Stimulated activated CD4-positive, alpha-beta T cell treated with anti-CD3 and anti-CD28 coated beads, Interleukin-2, amount 100 ng/mL, for 4 hours (primary cell): ENCODE data around the gene TFB2M.
"Not testable (repeated sequence)": the region's sequence is repeated elsewhere in the genome, so short reads cannot be mapped to it uniquely, and the experiment has no call there.

Experiments
- DNase-seq: peaks from one replicate; pipeline ENCODE4 v3.0.0-alpha.2; 2020; ENCODE audit warnings: low read depth

TFB2M gene

DNA sequence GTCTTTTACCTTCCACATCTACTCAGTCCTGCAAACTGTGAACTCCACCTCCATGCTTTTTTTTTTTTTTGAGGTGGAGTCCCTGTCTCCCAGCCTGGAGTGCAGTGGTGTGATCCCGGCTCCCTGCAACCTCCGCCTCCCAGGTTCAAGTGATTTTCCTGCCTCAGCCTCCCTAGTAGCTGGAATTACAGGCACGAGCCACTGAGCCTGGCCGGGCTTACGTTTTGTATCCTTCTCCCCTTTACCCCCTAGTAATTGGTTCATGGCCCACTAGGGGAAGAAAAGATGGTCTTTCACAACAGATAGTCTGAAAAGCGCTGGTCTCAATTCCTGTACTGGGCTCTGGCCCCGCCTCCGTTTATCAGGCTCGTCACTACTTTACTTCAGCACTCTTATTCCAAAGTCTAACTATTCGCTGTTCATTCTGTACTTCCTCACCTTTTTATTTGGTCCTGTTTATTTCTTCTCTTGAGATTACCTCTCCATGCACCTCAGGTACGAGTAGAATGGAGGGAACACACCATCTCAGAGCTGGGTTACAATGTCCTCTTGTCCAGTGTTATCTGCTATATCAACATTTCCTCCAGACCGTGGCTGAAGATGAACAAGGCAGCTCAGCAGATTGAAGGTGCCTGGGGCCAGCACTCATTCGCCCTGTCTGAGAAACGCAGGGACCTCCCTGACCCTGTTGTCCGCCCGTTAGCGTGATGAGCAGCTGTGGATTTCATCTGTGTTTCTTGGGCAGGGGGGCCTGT, 16.4 kb upstream of the TFB2M start:
- no peak for DNase-seq

DNA sequence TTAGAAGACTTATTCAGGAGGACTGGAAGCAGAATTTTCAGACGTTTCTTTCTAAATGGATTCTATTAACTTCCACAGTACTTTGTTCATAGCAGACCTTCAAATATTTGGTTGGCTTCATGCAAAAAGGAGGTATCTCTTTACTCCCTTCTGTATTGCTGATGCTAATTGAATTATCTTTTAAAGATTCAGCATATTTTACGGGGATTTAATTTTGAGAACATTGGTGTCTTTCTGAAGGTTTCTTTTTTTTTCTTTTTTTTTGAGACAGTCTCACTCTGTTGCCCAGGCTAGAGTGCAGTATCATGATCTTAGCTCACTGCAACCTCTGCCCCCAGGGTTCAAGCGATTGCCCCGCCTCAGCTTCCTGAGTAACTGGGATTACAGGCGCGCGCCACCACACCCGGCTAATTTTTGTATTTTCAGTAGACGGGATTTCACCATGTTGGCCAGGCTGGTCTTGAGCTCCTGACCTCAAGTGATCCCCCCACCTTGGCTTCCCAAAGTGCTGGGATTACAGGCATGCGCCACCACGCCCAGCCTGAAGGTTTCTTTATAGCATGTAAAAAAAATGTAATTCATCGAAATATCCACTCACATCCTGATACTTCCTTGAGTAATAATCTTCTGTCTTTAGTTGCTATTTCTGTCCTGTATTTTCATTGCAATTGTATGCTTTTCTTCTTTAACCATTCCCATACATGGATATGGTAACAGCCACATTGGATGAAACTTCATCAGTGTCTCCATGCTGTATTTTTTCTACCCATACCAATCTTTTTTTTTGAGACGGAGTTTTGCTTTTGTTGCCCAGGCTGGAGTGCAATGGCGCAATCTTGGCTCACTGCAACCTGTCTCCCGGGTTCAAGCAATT, 14.7 kb upstream of the TFB2M start:
- no peak for DNase-seq

DNA sequence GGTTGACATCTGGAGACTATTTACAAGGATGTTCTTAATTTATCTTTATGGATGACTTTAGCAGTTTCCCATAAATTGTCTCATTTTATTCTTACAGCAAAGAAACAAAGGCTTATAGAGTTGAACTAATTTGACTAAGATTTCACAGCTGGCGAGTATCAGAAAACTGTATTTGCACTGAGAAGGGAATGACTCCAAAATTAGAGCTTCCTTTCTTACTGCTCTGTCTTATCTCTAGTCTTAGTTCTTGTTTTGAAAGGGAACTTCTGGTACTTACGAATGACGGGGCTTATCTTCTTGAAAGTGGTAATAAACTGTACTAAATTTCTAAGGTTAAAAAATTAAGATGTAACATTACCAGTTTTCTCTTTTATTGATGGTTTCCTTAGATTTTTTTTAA, 13.8 kb upstream of the TFB2M start:
- no peak for DNase-seq

DNA sequence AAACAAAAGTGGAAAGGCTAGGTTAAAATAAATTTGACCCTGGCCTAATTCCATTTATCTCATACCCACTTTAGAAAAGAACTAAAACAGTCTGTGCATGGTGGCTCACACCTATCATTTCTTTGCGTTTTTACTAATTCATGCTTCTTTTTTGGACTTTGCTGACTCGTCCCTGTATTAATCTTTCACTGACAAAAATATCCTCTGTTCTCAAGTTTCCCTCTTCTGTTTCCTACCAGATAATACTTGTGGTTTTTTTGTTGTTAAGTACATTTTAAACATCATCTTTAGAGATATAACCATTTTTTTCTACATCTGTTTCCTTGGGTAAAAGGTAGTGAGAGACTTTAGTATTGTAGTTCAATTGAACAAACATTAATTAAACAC, 11.7 kb upstream of the TFB2M start:
- no peak for DNase-seq

DNA sequence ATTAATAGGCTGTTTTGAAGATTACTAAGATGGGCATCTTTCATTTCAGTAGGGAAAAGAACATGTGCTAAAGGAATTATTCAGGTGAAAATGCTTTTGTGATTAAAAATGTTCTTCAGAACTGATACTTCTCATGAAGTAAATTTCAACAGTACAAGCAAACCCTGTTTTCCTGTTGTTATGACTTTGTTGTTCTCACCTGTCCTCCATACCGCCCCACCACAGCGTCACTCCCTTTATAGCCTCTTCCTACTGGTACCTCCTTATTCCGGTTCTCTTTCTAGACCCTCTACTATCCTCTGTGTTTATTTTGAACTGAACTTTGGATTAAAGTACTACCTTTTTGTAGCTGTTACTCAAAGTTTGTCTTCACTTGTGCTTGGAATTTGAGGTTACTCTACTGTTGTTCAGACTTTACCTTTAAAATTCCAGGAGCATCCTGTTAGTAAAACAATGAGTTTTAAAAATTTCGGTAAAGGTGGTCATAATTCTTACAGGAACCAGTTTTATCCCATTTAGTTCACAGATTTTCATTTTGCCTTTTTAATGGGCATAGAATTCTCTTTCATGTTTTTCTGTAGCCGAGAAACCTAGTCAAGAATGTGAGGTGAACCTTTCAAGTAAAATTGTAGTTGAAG, 11.1 kb upstream of the TFB2M start:
- DNase-seq: no peak

DNA sequence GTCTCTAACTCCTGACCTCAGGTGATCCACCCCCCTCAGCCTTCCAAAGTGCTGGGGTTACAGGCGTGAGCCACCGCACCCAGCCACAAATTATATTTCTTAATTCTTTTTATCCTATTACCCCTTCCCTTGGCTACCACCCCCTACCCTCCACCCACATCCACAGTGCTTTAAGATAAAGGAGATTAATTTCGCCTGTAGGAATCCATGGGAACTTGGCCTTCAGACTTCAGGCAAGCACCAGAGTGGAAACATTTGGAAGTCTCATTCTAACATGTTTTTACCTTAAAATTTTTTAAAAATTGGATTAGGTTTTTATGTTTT, 10.6 kb upstream of the TFB2M start:
- no peak for DNase-seq

DNA sequence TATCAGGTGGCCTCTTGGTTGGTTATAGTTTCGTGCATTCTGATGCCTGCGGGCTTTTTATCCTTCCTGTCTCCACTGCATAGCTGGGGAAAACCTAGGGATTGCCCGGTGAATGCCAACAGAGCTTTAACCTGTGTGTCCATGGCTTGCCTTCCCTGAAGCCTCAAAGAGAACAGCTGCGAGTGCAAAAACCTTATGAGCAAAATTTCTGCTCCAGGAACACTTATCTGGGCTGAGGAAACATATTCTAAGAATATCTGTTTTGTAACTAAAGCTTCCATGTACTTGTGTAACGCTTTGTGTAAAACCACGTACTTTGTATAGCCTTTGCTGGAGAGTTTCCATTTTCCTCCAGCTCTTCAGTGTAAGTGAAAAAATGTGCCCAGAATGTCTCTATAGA, 7.4 kb upstream of the TFB2M start:
- no peak for DNase-seq

DNA sequence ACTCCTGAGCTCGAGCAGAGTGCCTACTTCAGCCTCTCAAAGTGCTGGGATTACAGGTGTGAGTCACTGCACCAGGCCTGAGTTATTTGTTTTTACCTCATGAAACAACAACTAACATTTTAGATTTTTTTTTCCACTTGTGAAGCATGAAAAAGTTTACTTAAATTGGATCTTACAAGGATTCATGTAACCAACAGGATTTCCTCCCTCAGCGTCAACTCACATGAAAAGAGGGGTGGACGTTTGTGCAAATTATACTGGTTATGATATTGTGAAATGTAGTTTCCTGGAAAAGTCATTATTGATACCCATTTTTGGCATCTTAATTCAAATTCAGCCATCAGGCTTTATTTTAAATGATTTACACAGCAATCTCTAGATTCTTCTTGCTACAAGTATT, 6.7 kb upstream of the TFB2M start:
- DNase-seq: no peak

DNA sequence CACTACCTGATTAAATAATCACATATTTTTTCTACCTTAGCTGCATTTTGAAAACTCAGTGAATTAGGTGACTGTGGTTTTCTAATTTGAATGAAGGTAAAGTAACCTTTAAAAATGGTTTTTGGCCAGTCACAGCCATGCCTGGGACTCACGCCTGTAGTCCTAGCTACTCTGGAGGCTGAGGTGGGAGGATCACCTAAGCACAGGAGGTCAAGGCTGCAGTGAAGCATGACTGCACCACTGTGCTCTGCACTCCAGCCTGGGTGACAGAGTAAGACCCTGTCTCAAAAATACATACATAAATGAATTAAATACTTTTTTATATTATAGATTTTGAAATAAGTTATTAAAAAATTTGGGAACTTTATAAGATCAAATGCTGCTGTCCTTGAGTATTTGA, 5.9 kb upstream of the TFB2M start:
- no peak for DNase-seq

DNA sequence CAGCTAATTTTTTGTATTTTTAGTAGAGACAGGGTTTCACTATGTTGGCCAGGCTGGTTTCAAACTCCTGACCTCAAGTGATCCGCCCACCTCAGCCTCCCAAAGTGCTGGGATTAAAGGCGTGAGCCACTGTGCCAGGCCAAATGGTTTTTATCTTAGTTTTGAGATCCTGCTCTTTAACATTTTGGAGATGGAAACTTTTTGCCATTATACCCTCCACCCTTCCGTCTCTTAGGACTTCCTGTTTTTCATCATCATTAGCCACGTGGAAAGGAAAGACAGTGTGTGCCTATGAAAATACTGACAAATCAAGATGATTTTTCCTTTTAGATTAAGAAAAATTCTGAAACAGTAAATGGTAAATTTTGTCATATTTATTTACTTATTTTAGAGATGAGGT, 5.2 kb upstream of the TFB2M start:
- not testable (repeated sequence) for DNase-seq

DNA sequence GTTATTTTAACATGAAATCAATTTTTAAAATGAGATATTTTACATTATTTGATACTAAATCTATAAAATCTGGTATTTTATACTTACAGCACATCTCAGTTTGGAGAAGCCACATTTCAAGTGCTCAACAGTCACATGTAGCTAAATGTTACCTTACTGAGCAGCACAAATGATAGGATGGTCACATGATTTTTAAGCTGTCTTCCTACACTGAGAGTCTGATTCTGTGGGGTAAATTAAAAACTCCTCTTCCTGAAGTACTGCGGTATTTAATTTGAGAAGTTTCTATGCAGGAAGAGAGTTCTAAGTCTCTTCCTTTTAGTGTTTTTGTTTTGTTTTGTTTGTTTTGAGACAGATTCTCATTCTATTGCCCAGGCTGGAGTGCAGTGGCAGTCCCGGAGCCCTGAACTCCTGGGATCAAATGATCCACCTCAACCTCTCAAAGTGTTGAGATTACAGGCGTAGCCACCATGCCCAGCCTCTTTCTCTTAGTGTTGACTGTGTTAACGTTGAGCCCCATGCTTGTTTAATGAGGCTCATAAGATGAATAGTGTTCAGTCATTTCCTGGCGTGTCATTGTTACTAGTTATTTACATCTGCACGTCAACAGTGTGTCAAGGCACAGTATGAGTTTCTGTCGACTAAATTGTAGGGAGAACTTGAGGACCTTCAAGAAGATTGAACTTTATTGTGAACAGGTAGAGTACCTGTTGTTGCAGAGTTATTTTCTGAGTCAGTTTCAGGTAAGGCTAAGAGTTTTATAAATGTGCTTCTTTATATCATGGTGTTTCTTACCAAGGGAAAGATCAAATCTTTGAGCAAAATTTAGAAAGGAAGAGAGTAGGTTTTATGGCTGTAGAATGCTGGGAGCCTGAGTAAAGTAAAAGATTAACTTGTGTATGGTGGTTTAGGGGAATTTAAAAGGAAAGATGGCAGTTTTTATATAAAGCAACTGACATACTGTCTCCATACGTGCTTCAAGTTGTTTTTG, 3.5 kb upstream of the TFB2M start:
- DNase-seq: no peak

DNA sequence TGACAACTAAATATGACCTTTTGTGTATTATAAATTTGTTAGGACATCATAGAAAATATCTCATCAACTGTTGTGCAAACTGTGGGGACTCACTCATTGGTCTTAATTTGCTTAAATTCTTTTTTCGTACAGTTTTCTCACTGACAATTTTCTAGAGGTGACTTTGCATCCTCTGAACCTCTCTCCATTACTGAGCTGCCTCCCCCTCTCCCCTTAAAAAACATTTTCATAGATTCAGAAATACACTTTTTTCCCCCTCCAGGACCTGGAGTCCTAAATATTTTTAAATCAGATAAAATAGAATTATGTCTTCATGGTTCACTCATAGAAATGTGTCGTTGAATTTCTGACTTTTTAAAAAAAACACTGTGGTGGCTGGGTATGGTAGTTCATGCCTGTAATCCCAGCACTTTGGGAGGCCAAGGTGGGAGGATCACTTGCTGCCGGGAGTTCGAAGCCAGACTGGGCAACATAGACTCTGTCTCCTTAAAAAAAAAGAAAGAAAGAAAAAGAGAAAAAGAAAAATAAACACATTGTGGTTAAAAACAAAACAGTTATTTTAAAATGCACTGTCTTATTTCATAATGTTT, 1.7 kb upstream of the TFB2M start:
- no peak for DNase-seq

DNA sequence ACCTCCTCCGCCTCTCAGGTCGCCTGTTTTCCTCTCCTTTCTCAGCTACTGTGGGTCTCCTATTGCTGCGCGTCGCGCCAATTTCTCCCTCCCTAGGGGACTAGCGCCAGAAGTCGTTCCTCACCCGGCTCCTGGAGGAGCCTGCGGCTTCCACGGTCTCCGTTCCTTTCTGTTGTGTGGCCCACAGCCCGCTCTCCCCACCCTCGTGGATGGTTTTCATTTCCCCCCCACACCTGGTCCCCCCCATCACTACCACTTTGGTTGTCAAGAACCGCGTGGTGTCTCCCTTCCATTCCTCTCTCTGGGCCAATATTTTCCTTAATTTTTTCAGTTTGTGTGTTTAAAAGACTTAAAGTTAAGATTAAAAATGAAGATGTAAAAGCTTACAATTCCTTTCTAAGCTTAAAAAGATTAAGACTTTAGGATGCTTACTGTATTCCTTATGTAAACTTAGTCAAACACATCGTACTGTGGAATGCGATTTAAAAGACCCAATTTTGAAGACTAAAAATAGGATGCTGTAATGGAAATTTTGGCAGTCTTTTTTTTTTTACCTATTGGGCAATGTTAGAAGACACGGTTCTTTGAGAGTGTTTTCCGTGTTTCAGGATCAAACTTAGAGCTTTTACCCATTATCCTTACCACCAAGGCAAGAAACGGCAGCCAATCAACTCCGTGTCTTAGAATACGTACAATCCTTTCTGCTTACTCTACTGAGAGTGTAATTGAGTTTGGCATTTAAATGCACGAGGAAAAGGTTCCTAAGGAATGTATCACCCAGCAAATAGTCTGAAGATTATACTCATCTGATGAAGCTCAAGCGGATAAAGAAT, 968 bp upstream of the TFB2M start:
- DNase-seq: no peak

DNA sequence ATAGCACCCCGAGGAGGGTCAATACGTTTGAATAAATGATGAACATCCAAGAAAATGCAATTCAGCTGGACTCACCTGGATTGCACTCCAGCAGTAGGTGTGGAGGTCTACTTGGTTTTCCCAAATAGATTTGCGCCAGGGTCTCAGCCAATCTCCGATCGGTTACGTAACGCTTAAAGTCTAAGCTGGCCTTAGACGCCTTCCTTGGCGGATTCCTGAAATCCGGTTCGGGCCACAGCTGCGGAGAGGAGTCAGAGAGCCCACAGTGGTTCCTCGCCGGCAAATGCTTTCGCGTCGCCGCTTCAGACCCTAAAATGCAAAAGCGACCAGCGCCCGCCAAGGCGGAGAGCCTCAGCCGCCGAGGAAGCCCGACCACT, 322 bp downstream of the TFB2M start:
- no peak for DNase-seq

DNA sequence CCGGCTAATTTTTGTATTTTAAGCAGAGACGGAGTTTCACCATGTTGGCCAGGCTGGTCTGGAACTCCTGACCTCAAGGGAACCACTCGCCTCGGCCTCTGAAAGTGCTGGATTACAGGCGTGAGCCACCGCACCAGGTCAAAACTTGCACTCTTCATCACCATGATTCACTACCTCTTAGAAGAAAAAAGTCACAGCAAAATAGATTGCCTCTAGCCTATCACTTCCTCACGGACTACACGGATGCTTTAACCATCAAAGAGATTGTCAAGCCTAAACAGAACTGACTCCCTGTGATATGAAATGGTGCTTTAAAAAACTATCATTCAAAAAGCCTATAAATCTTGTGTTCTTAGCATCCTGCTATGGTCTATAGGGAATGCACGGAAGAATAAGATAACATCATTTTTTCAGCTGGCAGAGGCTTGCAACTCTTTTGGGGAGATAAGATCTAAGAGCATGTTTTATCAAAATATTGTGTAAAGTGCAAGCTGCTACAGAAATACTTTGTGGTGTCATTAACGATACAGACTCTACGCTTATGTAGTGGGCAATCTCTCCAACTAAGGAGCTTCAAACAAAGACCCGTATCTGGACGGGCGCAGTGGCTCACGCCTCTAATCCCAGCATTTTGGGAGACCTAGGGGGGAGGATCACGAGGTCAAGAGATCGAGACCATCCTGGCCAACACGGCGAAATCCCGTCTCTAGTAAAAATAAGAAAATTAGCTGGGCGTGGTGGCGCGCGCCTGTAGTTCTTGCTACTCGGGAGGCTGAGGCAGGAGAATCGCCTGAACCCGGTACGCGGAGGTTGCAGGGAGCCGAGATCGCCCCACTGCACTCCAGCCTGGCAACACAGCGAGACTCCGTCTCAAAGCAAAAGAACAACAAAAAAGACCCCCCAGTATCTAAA, 966 bp downstream of the TFB2M start:
- DNase-seq: no peak

DNA sequence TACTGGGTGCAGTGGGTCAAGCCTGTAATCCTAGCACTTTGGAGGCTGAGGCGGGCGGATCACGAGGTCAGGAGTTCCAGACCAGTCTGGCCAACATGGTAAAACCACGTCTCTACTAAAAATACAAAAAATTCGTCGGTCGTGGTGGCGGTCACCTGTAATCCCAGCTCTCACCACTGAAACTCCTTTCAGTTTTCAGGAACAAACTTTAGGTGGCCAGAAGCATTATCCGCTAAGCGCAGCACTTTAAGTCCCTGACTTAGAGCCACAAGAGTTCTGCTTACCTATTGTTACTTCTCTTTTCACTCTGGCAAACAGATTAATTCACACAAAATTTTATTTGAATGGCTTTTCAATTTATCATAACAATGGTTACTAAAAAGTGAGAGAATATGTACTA, 5.2 kb downstream of the TFB2M start:
- not testable (repeated sequence) for DNase-seq

DNA sequence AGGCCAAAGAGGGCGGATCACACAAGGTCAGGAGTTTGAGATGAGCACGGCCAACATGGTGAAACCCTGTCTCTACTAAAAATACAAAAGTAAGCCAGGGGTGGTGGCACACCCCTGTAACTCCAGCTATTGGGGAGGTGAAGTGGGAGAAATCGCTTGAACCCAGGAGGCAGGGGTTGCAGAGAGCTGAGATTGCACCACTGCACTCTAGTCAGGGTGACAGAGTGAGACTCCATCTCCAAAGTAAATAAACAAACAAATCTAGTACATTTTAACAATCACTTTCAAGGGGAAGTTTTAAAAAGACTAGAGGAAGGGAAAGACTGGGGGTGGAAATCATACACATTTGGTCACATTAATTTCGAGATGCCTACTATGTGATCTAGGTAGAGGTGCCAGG, 6.8 kb downstream of the TFB2M start:
- DNase-seq: no peak

DNA sequence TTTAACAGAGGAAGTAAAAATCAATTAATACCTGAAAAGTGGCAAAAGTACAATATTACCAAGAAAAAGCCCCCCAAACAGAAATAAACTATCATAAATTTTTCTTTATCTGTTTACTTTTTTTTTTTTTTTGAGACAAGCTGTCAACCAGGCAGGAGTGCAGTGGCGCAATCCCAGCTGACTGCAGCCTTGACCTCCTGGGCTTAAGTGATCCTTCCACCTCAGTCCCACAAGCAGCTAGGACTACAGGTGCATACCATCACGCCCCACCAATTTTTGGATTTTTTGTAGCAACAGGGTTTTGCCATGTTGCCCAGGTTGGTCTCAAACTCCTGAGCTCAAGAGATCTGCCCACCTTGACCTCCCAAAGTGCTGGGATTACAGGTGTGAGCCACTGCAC, 8.0 kb downstream of the TFB2M start:
- no peak for DNase-seq

DNA sequence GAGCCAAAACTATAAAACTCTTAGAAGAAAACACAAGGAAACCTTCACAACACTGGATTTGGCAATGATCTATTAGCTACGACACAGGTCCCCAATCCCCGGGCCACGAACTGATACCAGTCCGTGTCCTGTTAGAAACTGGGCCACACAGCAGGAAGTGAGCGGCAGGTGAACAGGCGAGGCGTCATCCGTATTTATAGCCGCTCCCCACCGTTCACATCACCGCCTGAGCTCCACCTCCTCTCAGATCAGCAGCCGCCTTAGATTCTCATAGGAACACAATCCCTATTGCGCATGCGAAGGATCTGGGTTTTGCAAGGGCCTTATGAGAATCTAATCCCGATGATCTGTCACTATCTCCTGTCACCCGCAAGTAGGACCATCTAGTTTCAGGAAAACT, 11.9 kb downstream of the TFB2M start:
- DNase-seq: no peak

DNA sequence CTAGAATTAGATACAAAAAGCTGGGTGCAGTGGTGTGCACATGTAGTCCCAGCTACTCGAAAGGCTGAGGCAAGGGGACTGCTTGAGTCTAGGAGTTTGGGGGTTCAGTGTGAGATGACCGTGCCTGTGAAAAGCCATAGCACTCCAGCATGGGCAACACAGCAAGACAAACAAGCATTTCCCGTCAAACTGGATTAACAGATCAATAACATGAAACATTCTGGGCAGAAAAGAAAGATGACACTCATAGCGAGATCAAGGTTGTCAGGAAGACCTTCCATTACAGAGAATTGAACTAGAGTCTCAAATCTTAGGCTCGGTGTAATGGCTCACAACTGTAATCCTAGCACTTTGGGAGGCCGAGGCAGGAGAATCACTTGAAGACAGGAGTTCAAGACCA, 14.0 kb downstream of the TFB2M start:
- no peak for DNase-seq
